D721Med (cell line): ENCODE results near the gene ERC1.

ENCODE experiments used
- DNase-seq: peaks from one replicate; pipeline ENCODE4 v3.0.0; 2011; ENCODE audit warnings: low spot score; ENCODE audit not compliant: insufficient read length
- FAIRE-seq: peaks from 2 replicates; lab custom pipeline; 2011; peaks lifted over from hg19 to GRCh38; lab: Jason Lieb, UNC
- CTCF ChIP-seq: IDR thresholded peaks from 2 replicates; pipeline ENCODE4 v1.5.1; 2012; ENCODE audit warnings: mild to moderate bottlenecking, control low read depth; ENCODE audit not compliant: insufficient read depth; ENCODE audit errors: missing control alignments

Gene ERC1

GRCh38 chr12:1262011-1262410 lies 271.0 kb downstream of the ERC1 start:
- no peak for FAIRE-seq
- no peak for DNase-seq
- no peak for TF ChIP-seq CTCF

GRCh38 chr12:1267243-1267642 lies 276.2 kb downstream of the ERC1 start:
- TF ChIP-seq CTCF, result no peak
- DNase-seq (no peak), FAIRE-seq (no peak)

GRCh38 chr12:1272142-1272541 lies 281.1 kb downstream of the ERC1 start:
- DNase-seq, result no peak
- FAIRE-seq, result no peak
- TF ChIP-seq CTCF, result no peak

- no peak for DNase-seq
- no peak for FAIRE-seq
- no peak for TF ChIP-seq CTCF
These were observed 282.0 kb downstream of the ERC1 start for GRCh38 chr12:1273051-1273450.

GRCh38 chr12:1277905-1278304 lies 286.9 kb downstream of the ERC1 start:
- no peak for FAIRE-seq
- DNase-seq, result no peak
- TF ChIP-seq CTCF, result no peak

- no peak for DNase-seq
- no peak for FAIRE-seq
- TF ChIP-seq CTCF, result peak; percentile 31
These were observed 288.0 kb downstream of the ERC1 start for GRCh38 chr12:1279050-1279449.

GRCh38 chr12:1280059-1280458 lies 289.0 kb downstream of the ERC1 start:
- TF ChIP-seq CTCF, result no peak
- FAIRE-seq, result no peak
- DNase-seq, result no peak
